HG02870 (cell line): Measurements from ENCODE around the gene NELL1.

Experiments
- ATAC-seq: cut with Tn5 transposase; IDR thresholded peaks from one replicate; pipeline ENCODE4 v1.9.1; 2021; ENCODE audit warnings: mild to moderate bottlenecking, moderate library complexity; ENCODE audit not compliant: unreplicated experiment

Gene NELL1

GRCh38 chr11:20668131-20668809, 1.1 kb upstream of the NELL1 start:
- ATAC-seq = no peak

GRCh38 chr11:20669820-20670684, 666 bp downstream of the NELL1 start:
- ATAC-seq = no peak

- ATAC-seq = no peak
These were observed 1.6 kb downstream of the NELL1 start for GRCh38 chr11:20670932-20671403.

- ATAC-seq = peak; percentile 43
These were observed 2.6 kb downstream of the NELL1 start for GRCh38 chr11:20671856-20672546.

GRCh38 chr11:20672575-20672974, 3.2 kb downstream of the NELL1 start:
- peak; percentile 46 for ATAC-seq

- no peak for ATAC-seq
These were observed 7.3 kb downstream of the NELL1 start for GRCh38 chr11:20676658-20677057.

- ATAC-seq = no peak
These were observed 19.4 kb downstream of the NELL1 start for GRCh38 chr11:20688761-20689160.

- no peak for ATAC-seq
These were observed 38.5 kb downstream of the NELL1 start for GRCh38 chr11:20707876-20708275.

GRCh38 chr11:20712912-20713311, 43.5 kb downstream of the NELL1 start:
- no peak for ATAC-seq

- no peak for ATAC-seq
These were observed 46.1 kb downstream of the NELL1 start for GRCh38 chr11:20715464-20715863.

- ATAC-seq = no peak
These were observed 46.5 kb downstream of the NELL1 start for GRCh38 chr11:20715931-20716330.

- ATAC-seq = no peak
These were observed 50.4 kb downstream of the NELL1 start for GRCh38 chr11:20719821-20720220.

GRCh38 chr11:20723366-20723765, 54.0 kb downstream of the NELL1 start:
- ATAC-seq = no peak

GRCh38 chr11:20729597-20730105, 60.3 kb downstream of the NELL1 start:
- no peak for ATAC-seq

- no peak for ATAC-seq
These were observed 62.4 kb downstream of the NELL1 start for GRCh38 chr11:20731676-20732215.

- ATAC-seq = no peak
These were observed 69.7 kb downstream of the NELL1 start for GRCh38 chr11:20739107-20739506.

GRCh38 chr11:20739577-20739976, 70.2 kb downstream of the NELL1 start:
- no peak for ATAC-seq

- no peak for ATAC-seq
These were observed 85.5 kb downstream of the NELL1 start for GRCh38 chr11:20754933-20755332.

- no peak for ATAC-seq
These were observed 90.2 kb downstream of the NELL1 start for GRCh38 chr11:20759541-20759940.

GRCh38 chr11:20760811-20761210, 91.4 kb downstream of the NELL1 start:
- no peak for ATAC-seq
